Spleen (tissue), 11 donors: ENCODE data around the gene BTAF1. TPM values are rescaled to one million over a fixed set of nuclear protein-coding genes. Genes with fewer than 3 reads are reported as not detected.
A peak's percentile ranks its signal among the peaks of the same experiment; 100 is the strongest.
"Not testable (repeated sequence)": the region's sequence is repeated elsewhere in the genome, so short reads cannot be mapped to it uniquely, and the experiment has no call there.

Experiments
- DNase-seq: peaks from one replicate; pipeline ENCODE4 v3.0.0-alpha.2; 2020
- H3K27ac ChIP-seq, 8 donors: fragments of 200-600 bp; sonication (generic) in 7 of 8; 1 replicate in 4 of 8; 2 replicates in 4 of 8; pipeline versions ENCODE4 v1.5.0 to v1.8.0; 2016 to 2021; ENCODE audit warnings: inconsistent platforms in 4 of 8, mild to moderate bottlenecking in 4 of 8, moderate library complexity in 1 of 8
- H3K27me3 ChIP-seq, 7 donors: fragments of 200-600 bp; sonication (generic) in 6 of 7; replicated peaks in 1 of 7; 1 replicate in 4 of 7; 2 replicates in 3 of 7; pipeline versions ENCODE4 v1.5.0 to v1.8.0; 2016 to 2021; ENCODE audit warnings: inconsistent platforms in 3 of 7, mild to moderate bottlenecking in 1 of 7
- H3K36me3 ChIP-seq, 6 donors: fragments of 200-600 bp; sonication (generic) in 5 of 6; 1 replicate in 4 of 6; 2 replicates in 2 of 6; pipeline versions ENCODE4 v1.5.0 to v1.8.0; 2016 to 2021; ENCODE audit warnings: inconsistent platforms in 2 of 6
- H3K4me1 ChIP-seq, 6 donors: fragments of 200-600 bp; sonication (generic) in 5 of 6; 1 replicate in 3 of 6; 2 replicates in 3 of 6; pipeline versions ENCODE4 v1.5.0 to v1.8.0; 2016 to 2021; ENCODE audit warnings: inconsistent platforms in 3 of 6
- H3K4me3 ChIP-seq, 8 donors: fragments of 200-600 bp; sonication (generic) in 7 of 8; 1 replicate in 4 of 8; 2 replicates in 4 of 8; pipeline versions ENCODE4 v1.5.0 to v1.8.0; 2016 to 2021; ENCODE audit warnings: inconsistent platforms in 4 of 8, mild to moderate bottlenecking in 4 of 8, moderate library complexity in 2 of 8
- H3K9me3 ChIP-seq, 8 donors: fragments of 200-600 bp; sonication (generic) in 7 of 8; 1 replicate in 4 of 8; 2 replicates in 4 of 8; pipeline versions ENCODE4 v1.5.0 to v1.8.0; 2016 to 2021; ENCODE audit warnings: inconsistent platforms in 4 of 8
- CTCF ChIP-seq, 11 experiments: fragments of 200-600 bp in 7 of 11; fragments of 450-650 bp in 4 of 11; sonication (generic) in 4 of 11; IDR thresholded peaks in 8 of 11; conservative IDR thresholded peaks in 3 of 11; 1 replicate in 7 of 11; 2 replicates in 4 of 11; pipeline versions ENCODE4 v1.4.0 to v1.8.0; 2016 to 2021; ENCODE audit warnings: antibody characterized with exemption in 11 of 11, inconsistent platforms in 4 of 11, mild to moderate bottlenecking in 1 of 11
- POLR2A ChIP-seq, 3 donors: fragments of 450-650 bp; IDR thresholded peaks; one replicate each; pipeline ENCODE4 v1.5.1; 2017; ENCODE audit warnings: antibody characterized with exemption in 3 of 3, mild to moderate bottlenecking in 1 of 3
- POLR2AphosphoS5 ChIP-seq, 3 donors: sonication (generic); formaldehyde crosslinking; IDR thresholded peaks; one replicate each; pipeline ENCODE4 v1.5.1; 2017; ENCODE audit warnings: antibody characterized with exemption in 3 of 3
- WGBS, 5 donors: extraction: QIAGEN DNeasy Blood & Tissue Kit in 3 of 5; methylation state at CpG; one replicate each; pipeline versions ENCODE4 v1.1.5 to v1.1.7; 2013 to 2018; 5-methylcytosine and 5-hydroxymethylcytosine counted together
- intact Hi-C: fragments of 100-400 bp; cut with DNase I; formaldehyde crosslinking; loops from one replicate; pipeline ENCODE4 v1.15.0; 2023; ENCODE audit warnings: low total_unique reads
- polyA plus RNA-seq, 3 donors: library from polyadenylated mRNA; stranded (reverse); fragments of 200-250 nt; gene quantifications; one replicate each; pipeline ENCODE4 v1.2.1, GENCODE V29; 2013
- total RNA-seq, 7 donors: library from RNA; depleted of rRNA in 3 of 7; stranded (reverse); fragments of >200 nt in 3 of 7; fragmentation: NEBNext Ultra II Directional in 4 of 7; extraction: Animal tissue kit (Norgen Biotek cat#: 25700) in 4 of 7; gene quantifications; one replicate each; pipeline versions ENCODE4 v1.1.0 to v1.2.1, GENCODE V29; 2016 to 2021
- donor health status: healthy with polysubstance abuse.
- donor health status: DM: no; HTN: no; CAD: no; lungs with moderate emphysema.
- donor health status: DM: no; HTN: no; CAD: no.
- donor health status: Bipolar disorder and iron deficiency.
- donor health status: healthy.
- donor health status: DM: no; HTN: no; CAD: no.
- donor health status: DM: yes; HTN: yes; CAD: no.

The BTAF1 gene
- total and polyA plus RNA-seq, 10 donors, result 8.8 to 69.2 (median 50.2) TPM

GRCh38 chr10:92031580-92031979 is 108.0 kb downstream of the BTAF1 start:
- no peak for DNase-seq
- Histone ChIP-seq H3K27ac (no peak overlapping the region), H3K27me3 (no peaks in the 10 kb centered on the region), H3K4me3 (no peak overlapping the region), H3K9me3 (no peaks in the 10 kb centered on the region), H3K36me3 (peaks cover 2 to 89% (median 53%) of the 10 kb centered on the region in 6 donors), H3K4me1 (no peaks in the 10 kb centered on the region)
- intact Hi-C loops, result no loop called here
- 79 to 93% (median 85%) methylated on average over 3 of the region's 3 CpGs for WGBS, 5 donors
- TF ChIP-seq POLR2A (IDR thresholded peaks at IDR 0.05) (no peak), POLR2AphosphoS5 (IDR thresholded peaks at IDR 0.05) (no peak), CTCF (IDR thresholded peaks at IDR 0.05 in 8 of 11, conservative IDR thresholded peaks at IDR 0.05 in 3 of 11) (no peak)

GRCh38 chr10:92033070-92033469 is 109.5 kb downstream of the BTAF1 start:
- WGBS, 5 donors, result 85 to 91% (median 89%) methylated on average over 3 of the region's 3 CpGs
- H3K4me1 ChIP-seq, H3K4me3 ChIP-seq, H3K27ac ChIP-seq, H3K27me3 ChIP-seq, DNase-seq, intact Hi-C loops, H3K9me3 ChIP-seq: not testable (repeated sequence)
- peaks cover 0 to 74% (median 38%) of the 10 kb centered on the region in 6 donors for H3K36me3 ChIP-seq

- Histone ChIP-seq H3K27me3 (no peaks in the 10 kb centered on the region), H3K4me3 (no peak overlapping the region), H3K36me3 (peaks cover 0 to 15% (median 0%) of the 10 kb centered on the region in 6 donors), H3K4me1 (no peaks in the 10 kb centered on the region), H3K9me3 (no peaks in the 10 kb centered on the region), H3K27ac (no peak overlapping the region)
- intact Hi-C loops, result no loop called here
- TF ChIP-seq CTCF (IDR thresholded peaks at IDR 0.05 in 8 of 11, conservative IDR thresholded peaks at IDR 0.05 in 3 of 11) (no peak), POLR2A (IDR thresholded peaks at IDR 0.05) (no peak), POLR2AphosphoS5 (IDR thresholded peaks at IDR 0.05) (no peak)
- no peak for DNase-seq
- WGBS, 5 donors, result 88 to 95% (median 93%) methylated on average over 1 of the region's 1 CpG
Observed at GRCh38 chr10:92038949-92039348, 115.4 kb downstream of the BTAF1 start.

- Histone ChIP-seq H3K9me3 (no peaks in the 10 kb centered on the region), H3K4me1 (no peaks in the 10 kb centered on the region), H3K4me3 (no peak overlapping the region), H3K36me3 (peaks cover 0 to 8% (median 0%) of the 10 kb centered on the region in 6 donors), H3K27ac (no peak overlapping the region), H3K27me3 (no peaks in the 10 kb centered on the region)
- WGBS, 5 donors, result 88 to 99% (median 92%) methylated on average over 5 of the region's 5 CpGs
- no peak for DNase-seq
- TF ChIP-seq POLR2A (IDR thresholded peaks at IDR 0.05) (no peak), CTCF (IDR thresholded peaks at IDR 0.05 in 8 of 11, conservative IDR thresholded peaks at IDR 0.05 in 3 of 11) (no peak), POLR2AphosphoS5 (IDR thresholded peaks at IDR 0.05) (no peak)
- intact Hi-C loops, result no loop called here
Observed at GRCh38 chr10:92042541-92042940, 119.0 kb downstream of the BTAF1 start.

GRCh38 chr10:92045641-92046106 is 122.1 kb downstream of the BTAF1 start:
- Histone ChIP-seq H3K27ac (no peak overlapping the region), H3K9me3 (no peaks in the 10 kb centered on the region)
- DNase-seq, result no peak

More at GRCh38 chr10:92045641-92046106, 122.1 kb downstream of the BTAF1 start:
- H3K27me3 ChIP-seq, result no peaks in the 10 kb centered on the region
- peaks cover 0 to 8% (median 0%) of the 10 kb centered on the region in 6 donors for H3K36me3 ChIP-seq
- WGBS, 5 donors, result 53 to 72% (median 70%) methylated on average over 31 to 37 of the region's 37 CpGs
- intact Hi-C loops, result no loop called here
- no peak overlapping the region for H3K4me3 ChIP-seq
- TF ChIP-seq POLR2AphosphoS5 (IDR thresholded peaks at IDR 0.05) (peak; percentile 4 to 57 (median 23)), POLR2A (IDR thresholded peaks at IDR 0.05) (no peak)
- H3K4me1 ChIP-seq, result peaks cover 0 to 12% (median 2%) of the 10 kb centered on the region in 6 donors
